ENCODE measurements around the gene RBAK.
"Not testable (repeated sequence)": the region's sequence is repeated elsewhere in the genome, so short reads cannot be mapped to it uniquely, and the experiment has no call there.

- not testable (repeated sequence) for TF ChIP-seq CTCF, POLR2A (IDR thresholded peaks at IDR 0.05)
These were observed 24.6 kb upstream of the RBAK start for GRCh38 chr7:5020976-5021550.
